B cell (primary cell): ENCODE measurements around the gene GTPBP4. TPM values are rescaled to one million over a fixed set of nuclear protein-coding genes. Genes with fewer than 3 reads are reported as not detected.

Experiments used
- ATAC-seq: fragments of 200-7000 bp; cut with Tn5 transposase; one replicate; pipeline ENCODE4 v1.10.0; 2021; ENCODE audit warnings: low read depth, mild to moderate bottlenecking, moderate number of reproducible peaks, moderate library complexity
- CTCF ChIA-PET: fragments of 350-600 bp; sonication (Branson Sonifier 250); formaldehyde crosslinking; loops from one replicate; lab custom pipeline; 2021; ENCODE audit warnings: antibody characterized with exemption, inconsistent platforms; lab: Charles Lee
- POLR2A ChIA-PET: fragments of 350-600 bp; sonication (Branson Sonifier 250); formaldehyde crosslinking; loops from one replicate; lab custom pipeline; 2021; ENCODE audit warnings: antibody characterized with exemption; lab: Charles Lee
- DNase-seq: peaks from one replicate; pipeline ENCODE4 v3.0.0; 2013
- H2AFZ ChIP-seq: 2 replicates; pipeline ENCODE4 v1.6.1; 2012; ENCODE audit warnings: mild to moderate bottlenecking, low read depth, low read length; ENCODE audit not compliant: insufficient read depth, poor library complexity, severe bottlenecking
- H3K27ac ChIP-seq, 2 donors: 1 replicate in 1 of 2; 2 replicates in 1 of 2; pipeline ENCODE4 v1.5.1; 2012 to 2013; ENCODE audit warnings: low read length in 2 of 2, mild to moderate bottlenecking in 2 of 2, moderate library complexity in 1 of 2
- H3K27me3 ChIP-seq, 4 experiments: fragments of 200-600 bp in 1 of 4; sonication (generic) in 1 of 4; replicated peaks in 1 of 4; 1 replicate in 2 of 4; 2 replicates in 2 of 4; pipeline versions ENCODE4 v1.6.1 to v1.7.0; 2013 to 2016; ENCODE audit warnings: low read length in 3 of 4, mild to moderate bottlenecking in 2 of 4, mixed read lengths in 1 of 4, moderate library complexity in 1 of 4; ENCODE audit not compliant: insufficient read depth in 4 of 4, control insufficient read depth in 3 of 4; ENCODE audit errors: control extremely low read depth in 1 of 4
- H3K36me3 ChIP-seq, 2 experiments: replicated peaks in 1 of 2; 1 replicate in 1 of 2; 2 replicates in 1 of 2; pipeline versions ENCODE4 v1.6.1 to v1.7.1; 2013; ENCODE audit warnings: low read length in 1 of 2; ENCODE audit not compliant: insufficient read depth in 2 of 2, control insufficient read depth in 1 of 2; ENCODE audit errors: control extremely low read depth in 1 of 2, extremely low read depth in 1 of 2
- H3K4me1 ChIP-seq, 2 donors: fragments of 200-600 bp in 1 of 2; sonication (generic) in 1 of 2; 1 replicate in 1 of 2; 2 replicates in 1 of 2; pipeline versions ENCODE4 v1.5.1 to v1.6.1; 2013 to 2017; ENCODE audit warnings: low read length in 2 of 2; ENCODE audit not compliant: control insufficient read depth in 2 of 2, insufficient read depth in 2 of 2
- H3K4me2 ChIP-seq: replicated peaks from 2 replicates; pipeline ENCODE3; 2012; ENCODE audit warnings: mild to moderate bottlenecking, low read depth, low read length; ENCODE audit not compliant: poor library complexity, severe bottlenecking
- H3K4me3 ChIP-seq, 5 experiments: fragments of 200-600 bp in 1 of 5; sonication (generic) in 1 of 5; 1 replicate in 3 of 5; 2 replicates in 2 of 5; pipeline versions ENCODE4 v1.5.1 to v1.7.0; 2011 to 2016; ENCODE audit warnings: low read length in 4 of 5, mild to moderate bottlenecking in 4 of 5, low read depth in 2 of 5, control low read depth in 1 of 5, moderate library complexity in 1 of 5; ENCODE audit not compliant: insufficient read depth in 1 of 5; ENCODE audit errors: control extremely low read depth in 1 of 5, extremely low read depth in 1 of 5
- H3K79me2 ChIP-seq: fragments of 200-600 bp; sonication (generic); one replicate; pipeline ENCODE4 v1.6.0; 2016; ENCODE audit warnings: low read length; ENCODE audit not compliant: control insufficient read depth, insufficient read depth
- H3K9ac ChIP-seq: fragments of 200-600 bp; sonication (generic); 2 replicates; pipeline ENCODE4 v1.6.1; 2017; ENCODE audit warnings: mild to moderate bottlenecking, low read length, moderate library complexity
- H3K9me3 ChIP-seq, 3 donors: one replicate each; pipeline versions ENCODE4 v1.6.1 to v1.7.1; 2013; ENCODE audit warnings: low read length in 2 of 3; ENCODE audit not compliant: control insufficient read depth in 2 of 3, insufficient read depth in 1 of 3; ENCODE audit errors: control extremely low read depth in 1 of 3
- H4K20me1 ChIP-seq: 2 replicates; pipeline ENCODE4 v1.6.0; 2012; ENCODE audit warnings: mild to moderate bottlenecking, low read length; ENCODE audit not compliant: insufficient read depth, control insufficient read depth, poor library complexity, severe bottlenecking
- H3K27ac Mint-ChIP-seq: one replicate; pipeline ENCODE4 v1.8.0; 2021; ENCODE audit warnings: mixed read lengths
- H3K27me3 Mint-ChIP-seq: one replicate; pipeline ENCODE4 v1.8.0; 2021; ENCODE audit warnings: mixed read lengths
- H3K4me1 Mint-ChIP-seq: one replicate; pipeline ENCODE4 v1.8.0; 2021; ENCODE audit warnings: mixed read lengths
- H3K4me3 Mint-ChIP-seq: one replicate; pipeline ENCODE4 v1.8.0; 2021; ENCODE audit warnings: mixed read lengths
- H3K9me3 Mint-ChIP-seq: one replicate; pipeline ENCODE4 v1.8.0; 2022; ENCODE audit warnings: mixed read lengths; ENCODE audit not compliant: insufficient read depth
- CTCF ChIP-seq: fragments of 200-600 bp; IDR thresholded peaks from one replicate; pipeline ENCODE4 v1.8.0; 2022; ENCODE audit warnings: antibody characterized with exemption, mild to moderate bottlenecking
- EZH2 ChIP-seq: IDR thresholded peaks from 2 replicates; pipeline ENCODE4 v1.6.1; 2012; ENCODE audit warnings: borderline replicate concordance, low read depth, mild to moderate bottlenecking, moderate library complexity, low read length; ENCODE audit not compliant: insufficient read depth, poor library complexity, severe bottlenecking
- WGBS: methylation state at CpG from one replicate; pipeline ENCODE4 v1.1.5; 2013; ENCODE audit warnings: missing lambda C conversion rate; ENCODE audit not compliant: insufficient coverage; 5-methylcytosine and 5-hydroxymethylcytosine counted together
- intact Hi-C: fragments of 100-400 bp; cut with micrococcal nuclease; formaldehyde crosslinking; loops from one replicate; pipeline ENCODE4 v1.10.0; 2022
- polyA plus RNA-seq: library from polyadenylated mRNA; depleted of rRNA; stranded (reverse); fragments of >200 nt; gene quantifications from 2 replicates; pipeline ENCODE4 v1.2.3, GENCODE V29; 2012
- total RNA-seq, 2 donors: library from RNA; stranded (reverse); fragments of 120-200 nt in 1 of 2; gene quantifications; 1 replicate in 1 of 2; 2 replicates in 1 of 2; pipeline versions ENCODE4 v1.2.3 to v1.2.4, GENCODE V29; 2013 to 2022

GTPBP4 gene
- total and polyA plus RNA-seq, 2 donors (not counting 1 experiment from before 2014, with no cell fraction given) = 11.8 to 45.4 TPM

DNA sequence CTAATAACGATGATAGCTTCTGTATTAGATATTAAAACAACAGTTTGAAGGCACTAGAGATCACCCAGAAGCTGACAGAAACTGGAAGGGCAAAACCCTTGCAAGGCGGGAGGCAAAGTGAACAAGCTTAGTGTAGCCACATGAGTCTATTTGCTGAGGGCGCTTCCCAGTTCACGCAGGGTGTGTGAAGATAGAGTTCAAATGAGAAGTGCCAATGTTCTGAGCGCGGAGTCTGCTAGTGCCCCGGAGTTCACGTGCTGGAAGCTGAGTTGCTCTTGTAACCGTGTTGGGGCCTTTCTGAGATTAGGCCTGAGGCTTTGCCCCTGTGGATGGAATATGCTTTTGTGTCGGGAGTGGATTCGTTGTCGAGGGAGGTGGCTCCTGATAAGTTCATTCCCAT, 16.6 kb upstream of the GTPBP4 start:
- H4K20me1 ChIP-seq = no peaks in the 10 kb centered on the region
- POLR2A ChIA-PET = no interaction called here
- Mint-ChIP-seq H3K27me3 (peaks cover 19% of the 10 kb centered on the region), H3K27ac (no peak overlapping the region), H3K4me3 (no peak overlapping the region), H3K4me1 (no peaks in the 10 kb centered on the region), H3K9me3 (peaks cover 1% of the 10 kb centered on the region)
- CTCF ChIA-PET = interaction anchor here (0.7 kb wide), 1 partner anchor 449 kb away, joined by 3 read pairs; no protein-coding TSS in a partner anchor
- DNase-seq = no peak
- H3K79me2 ChIP-seq = no peaks in the 10 kb centered on the region
- no peak overlapping the region for H3K4me2 ChIP-seq
- no peak overlapping the region for H3K4me3 ChIP-seq
- peaks cover 0 to 25% (median 0%) of the 10 kb centered on the region in 3 donors for H3K9me3 ChIP-seq
- H3K9ac ChIP-seq = no peak overlapping the region
- WGBS = 99% methylated on average over 8 of the region's 12 CpGs
- no peak for ATAC-seq
- H3K27ac ChIP-seq = no peak overlapping the region
- no peaks in the 10 kb centered on the region for H3K36me3 ChIP-seq
- H3K4me1 ChIP-seq = no peaks in the 10 kb centered on the region
- intact Hi-C loops = no loop called here
- TF ChIP-seq CTCF (no peak), EZH2 (no peak)
- no peak overlapping the region for H2AFZ ChIP-seq
- peaks cover 0 to under 1% (median 0%) of the 10 kb centered on the region in 4 experiments for H3K27me3 ChIP-seq

- intact Hi-C loops = no loop called here
- WGBS = 74% methylated on average over 7 of the region's 8 CpGs
- peaks cover 0 to 27% (median 0%) of the 10 kb centered on the region in 3 donors for H3K9me3 ChIP-seq
- no peak overlapping the region for H3K27ac ChIP-seq
- H3K79me2 ChIP-seq = no peaks in the 10 kb centered on the region
- no peak overlapping the region for H3K4me3 Mint-ChIP-seq
- H3K27me3 ChIP-seq = no peaks in the 10 kb centered on the region
- H4K20me1 ChIP-seq = no peaks in the 10 kb centered on the region
- H3K4me2 ChIP-seq = no peak overlapping the region
- peaks cover 4% of the 10 kb centered on the region for H3K9me3 Mint-ChIP-seq
- H3K4me1 Mint-ChIP-seq = no peaks in the 10 kb centered on the region
- no peaks in the 10 kb centered on the region for H3K4me1 ChIP-seq
- no peak overlapping the region for H2AFZ ChIP-seq
- H3K9ac ChIP-seq = no peak overlapping the region
- no peaks in the 10 kb centered on the region for H3K36me3 ChIP-seq
- TF ChIP-seq CTCF (no peak), EZH2 (no peak)
- no peak overlapping the region for H3K4me3 ChIP-seq
- no peak overlapping the region for H3K27ac Mint-ChIP-seq
- ChIA-PET POLR2A (no interaction called here), CTCF (no interaction called here)
- no peak for ATAC-seq
- no peak for DNase-seq
- peaks cover 19% of the 10 kb centered on the region for H3K27me3 Mint-ChIP-seq
Observed at GRCh38 chr10:972763-973162, 15.5 kb upstream of the GTPBP4 start.
